SU-DHL-6 (cell line): ENCODE data around the gene ADCY3.

Experiments
- H2AFZ ChIP-seq: fragments of 200-600 bp; sonication (generic); 2 replicates; pipeline ENCODE4 v1.6.1; 2014; ENCODE audit warnings: low read depth, mild to moderate bottlenecking, moderate library complexity, mixed read lengths, antibody characterized with exemption, low read length; ENCODE audit not compliant: severe bottlenecking
- H3F3A ChIP-seq: fragments of 200-600 bp; shearing (Covaris generic); 2 replicates; pipeline ENCODE4 v1.6.0; 2016; ENCODE audit warnings: antibody characterized with exemption, mild to moderate bottlenecking; ENCODE audit not compliant: insufficient read depth
- H3K27ac ChIP-seq: fragments of 200-600 bp; sonication (generic); 2 replicates; pipeline ENCODE4 v1.5.1; 2016; ENCODE audit warnings: low read depth, mild to moderate bottlenecking, low read length, moderate library complexity, mixed read lengths
- H3K27me3 ChIP-seq: fragments of 200-600 bp; sonication (generic), shearing (Covaris generic); 2 replicates; pipeline ENCODE4 v1.6.0; 2014; ENCODE audit warnings: mild to moderate bottlenecking, low read length
- H3K36me3 ChIP-seq: fragments of 200-600 bp; sonication (generic); 2 replicates; pipeline ENCODE4 v1.6.1; 2014; ENCODE audit warnings: mild to moderate bottlenecking, low read length, mixed read lengths
- H3K4me2 ChIP-seq: fragments of 300-600, 200-600 bp; shearing (Covaris generic), sonication (generic); 2 replicates; pipeline ENCODE4 v1.6.0; 2014; ENCODE audit warnings: low read length, low read depth, mild to moderate bottlenecking; ENCODE audit not compliant: poor library complexity, severe bottlenecking
- H3K4me3 ChIP-seq: fragments of 200-600 bp; sonication (generic); 2 replicates; pipeline ENCODE4 v1.5.1; 2014; ENCODE audit warnings: antibody characterized with exemption, low read length, mild to moderate bottlenecking, mixed read lengths; ENCODE audit not compliant: insufficient read depth, poor library complexity, severe bottlenecking
- H3K79me2 ChIP-seq: fragments of 200-600 bp; sonication (generic); 2 replicates; pipeline ENCODE4 v1.6.1; 2014; ENCODE audit warnings: mild to moderate bottlenecking, low read length, moderate library complexity; ENCODE audit not compliant: insufficient read depth
- H3K9ac ChIP-seq: fragments of 200-600 bp; sonication (generic); 2 replicates; pipeline ENCODE4 v1.7.0; 2014; ENCODE audit warnings: mild to moderate bottlenecking, low read length
- H3K9me2 ChIP-seq: fragments of 200-600 bp; sonication (generic); replicated peaks from 2 replicates; pipeline ENCODE4 v1.6.1; 2014; ENCODE audit warnings: low read length; ENCODE audit not compliant: insufficient read depth
- H3K9me3 ChIP-seq: fragments of 200-600 bp; sonication (generic); 2 replicates; pipeline ENCODE4 v1.6.1; 2014; ENCODE audit warnings: low read length, mixed read lengths; ENCODE audit not compliant: insufficient read depth
- H4K20me1 ChIP-seq: fragments of 200-600 bp; sonication (generic); 2 replicates; pipeline ENCODE4 v1.6.1; 2014; ENCODE audit warnings: low read depth, mild to moderate bottlenecking, antibody characterized with exemption, low read length, moderate library complexity, mixed read lengths
- EZH2phosphoT487 ChIP-seq: fragments of 200-600 bp; sonication (generic), shearing (Covaris generic); conservative IDR thresholded peaks from 2 replicates; pipeline ENCODE4 v1.6.1; 2018; ENCODE audit warnings: mild to moderate bottlenecking, antibody characterized with exemption, low read length, moderate library complexity, mixed read lengths
- TF ChIP-seq, protein P1 (sequence below): fragments of 200-600 bp; sonication (generic); IDR thresholded peaks from one replicate; pipeline ENCODE4 v1.5.1; 2017; ENCODE audit warnings: antibody characterized with exemption, mild to moderate bottlenecking, low read length, moderate library complexity; ENCODE audit not compliant: insufficient read depth, poor library complexity, severe bottlenecking

Gene ADCY3

DNA sequence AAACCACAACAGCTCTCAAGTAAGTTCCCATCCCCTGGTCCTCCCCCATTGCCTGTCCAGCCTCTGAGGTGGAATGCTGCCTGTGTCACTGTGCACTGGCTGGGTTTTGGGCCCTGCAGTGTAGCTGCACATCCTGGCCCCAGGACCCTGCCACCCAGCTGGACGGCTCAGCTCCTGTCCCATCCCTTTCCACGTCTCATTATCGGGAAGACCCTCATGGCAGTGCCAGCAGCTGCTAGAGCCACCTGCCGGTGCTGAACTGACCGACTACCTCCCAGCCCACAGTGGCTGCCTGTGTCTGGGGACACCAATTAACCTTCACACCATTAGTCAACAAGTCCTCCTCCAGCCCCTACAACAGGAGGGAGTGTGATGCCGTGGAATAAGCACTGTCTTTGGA is 31.9 kb downstream of the ADCY3 start:
- no peak overlapping the region for H3K4me2 ChIP-seq
- no peak for TF ChIP-seq EZH2phosphoT487
- no peak overlapping the region for H3K9ac ChIP-seq
- H3K36me3 ChIP-seq, result no peaks in the 10 kb centered on the region
- H3K9me2 ChIP-seq, result no peaks in the 10 kb centered on the region
- no peak overlapping the region for H3K27ac ChIP-seq
- H3K79me2 ChIP-seq, result peaks cover 3% of the 10 kb centered on the region; the same call in 1 of the 2 replicates
- H3K27me3 ChIP-seq, result no peaks in the 10 kb centered on the region
- no peaks in the 10 kb centered on the region for H3K9me3 ChIP-seq
- no peaks in the 10 kb centered on the region for H4K20me1 ChIP-seq
- no peak overlapping the region for H2AFZ ChIP-seq
- H3K4me3 ChIP-seq, result no peak overlapping the region
- no peaks in the 10 kb centered on the region for H3F3A ChIP-seq

DNA sequence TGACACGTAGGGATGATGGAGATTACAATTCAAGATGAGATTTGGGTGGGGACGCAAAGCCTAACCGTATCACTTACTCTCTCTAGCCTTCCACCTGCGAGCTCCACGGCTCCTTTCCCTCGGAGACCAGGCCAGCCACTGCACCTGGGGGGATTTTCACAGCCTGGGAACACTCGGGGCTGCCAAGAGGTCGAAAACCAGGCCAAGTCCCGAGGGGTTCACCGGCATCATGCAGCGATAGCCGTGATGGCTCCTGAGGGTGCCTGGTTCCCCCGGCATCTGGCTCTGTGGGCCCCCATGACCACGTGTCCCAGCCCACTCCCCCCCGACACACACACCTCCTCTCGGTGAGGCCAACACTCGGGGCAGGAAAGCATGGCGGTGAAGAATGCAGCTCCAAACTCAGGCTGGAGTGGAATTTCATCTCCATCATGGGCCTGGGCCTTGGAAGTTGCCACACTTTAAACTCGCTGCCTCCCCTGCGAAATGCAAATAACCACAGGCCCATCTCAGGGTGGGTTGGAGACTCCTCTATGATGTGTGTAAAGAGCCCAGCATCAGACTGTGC is 32.6 kb downstream of the ADCY3 start:
- Histone ChIP-seq H3K9me2 (no peaks in the 10 kb centered on the region), H3K27ac (no peak overlapping the region), H2AFZ (no peak overlapping the region), H3K27me3 (no peaks in the 10 kb centered on the region), H3K36me3 (no peaks in the 10 kb centered on the region), H3K4me3 (no peak overlapping the region), H4K20me1 (no peaks in the 10 kb centered on the region), H3K9ac (no peak overlapping the region), H3F3A (no peaks in the 10 kb centered on the region), H3K9me3 (no peaks in the 10 kb centered on the region), H3K79me2 (peaks cover 3% of the 10 kb centered on the region; the same call in 1 of the 2 replicates), H3K4me2 (no peak overlapping the region)
- TF ChIP-seq, protein P1, sequence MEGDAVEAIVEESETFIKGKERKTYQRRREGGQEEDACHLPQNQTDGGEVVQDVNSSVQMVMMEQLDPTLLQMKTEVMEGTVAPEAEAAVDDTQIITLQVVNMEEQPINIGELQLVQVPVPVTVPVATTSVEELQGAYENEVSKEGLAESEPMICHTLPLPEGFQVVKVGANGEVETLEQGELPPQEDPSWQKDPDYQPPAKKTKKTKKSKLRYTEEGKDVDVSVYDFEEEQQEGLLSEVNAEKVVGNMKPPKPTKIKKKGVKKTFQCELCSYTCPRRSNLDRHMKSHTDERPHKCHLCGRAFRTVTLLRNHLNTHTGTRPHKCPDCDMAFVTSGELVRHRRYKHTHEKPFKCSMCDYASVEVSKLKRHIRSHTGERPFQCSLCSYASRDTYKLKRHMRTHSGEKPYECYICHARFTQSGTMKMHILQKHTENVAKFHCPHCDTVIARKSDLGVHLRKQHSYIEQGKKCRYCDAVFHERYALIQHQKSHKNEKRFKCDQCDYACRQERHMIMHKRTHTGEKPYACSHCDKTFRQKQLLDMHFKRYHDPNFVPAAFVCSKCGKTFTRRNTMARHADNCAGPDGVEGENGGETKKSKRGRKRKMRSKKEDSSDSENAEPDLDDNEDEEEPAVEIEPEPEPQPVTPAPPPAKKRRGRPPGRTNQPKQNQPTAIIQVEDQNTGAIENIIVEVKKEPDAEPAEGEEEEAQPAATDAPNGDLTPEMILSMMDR, result no peak
- no peak for TF ChIP-seq EZH2phosphoT487

DNA sequence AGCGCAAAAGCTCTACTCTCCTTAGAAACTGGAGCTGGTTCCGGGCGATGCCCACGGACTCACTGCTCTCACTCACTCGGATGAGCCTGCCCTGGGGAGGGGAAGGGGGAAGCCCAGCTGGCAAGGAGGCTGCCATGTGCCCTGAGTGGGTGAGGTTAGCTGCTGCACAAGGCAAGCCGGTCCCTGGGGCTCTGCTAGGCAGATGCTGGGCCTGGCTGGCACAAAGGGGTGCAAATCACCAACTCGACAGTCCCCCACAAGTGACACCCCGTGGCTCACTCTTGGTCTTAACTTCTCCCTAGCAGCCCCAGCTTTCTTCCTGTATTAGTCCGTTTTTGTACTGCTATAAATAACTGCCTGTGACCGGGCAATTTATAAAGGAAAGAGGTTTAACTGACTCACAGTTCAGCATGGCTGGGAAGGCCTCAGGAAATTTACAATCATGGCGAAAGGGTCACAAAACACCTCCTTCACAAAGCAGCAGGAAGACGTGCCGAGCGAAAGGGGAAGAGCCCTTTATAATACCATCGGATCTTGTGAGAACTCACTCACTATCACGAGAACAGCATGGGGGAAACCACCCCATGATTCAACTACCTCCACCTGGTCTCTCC is 33.2 kb downstream of the ADCY3 start:
- peaks cover 3% of the 10 kb centered on the region; the same call in 1 of the 2 replicates for H3K79me2 ChIP-seq
- no peaks in the 10 kb centered on the region for H3K27me3 ChIP-seq
- H3K9me2 ChIP-seq, result no peaks in the 10 kb centered on the region
- H3K27ac ChIP-seq, result no peak overlapping the region
- H3K9ac ChIP-seq, result no peak overlapping the region
- H4K20me1 ChIP-seq, result no peaks in the 10 kb centered on the region
- H3K4me2 ChIP-seq, result no peak overlapping the region
- TF ChIP-seq EZH2phosphoT487, result no peak
- TF ChIP-seq, protein P1, result no peak
- H3F3A ChIP-seq, result no peaks in the 10 kb centered on the region
- H3K9me3 ChIP-seq, result no peaks in the 10 kb centered on the region
- no peaks in the 10 kb centered on the region for H3K36me3 ChIP-seq
- no peak overlapping the region for H3K4me3 ChIP-seq
- H2AFZ ChIP-seq, result no peak overlapping the region

DNA sequence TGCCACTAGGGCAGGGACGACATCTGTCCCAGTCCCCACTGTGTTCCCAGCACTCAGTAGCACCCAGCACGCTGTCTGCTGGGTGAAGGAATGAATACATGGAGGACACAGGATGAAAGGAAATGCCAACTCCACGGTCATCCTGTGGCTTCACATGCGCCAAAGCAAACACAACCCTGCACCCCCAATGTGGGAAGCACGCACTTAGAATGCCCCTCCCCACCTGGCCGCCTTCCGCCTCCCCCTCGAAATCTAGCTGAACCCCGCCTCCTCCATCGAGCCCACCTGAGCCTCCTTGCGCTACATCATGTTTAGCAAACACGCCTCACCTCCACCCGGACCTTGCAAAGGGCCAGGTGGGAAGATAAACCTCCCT is 33.9 kb downstream of the ADCY3 start:
- H3K79me2 ChIP-seq, result peaks cover 3% of the 10 kb centered on the region

More for the DNA sequence above, 33.9 kb downstream of the ADCY3 start:
- no peaks in the 10 kb centered on the region for H3F3A ChIP-seq
- H4K20me1 ChIP-seq, result no peaks in the 10 kb centered on the region; the same call in 1 of the 2 replicates
- no peak overlapping the region for H2AFZ ChIP-seq
- H3K27me3 ChIP-seq, result no peaks in the 10 kb centered on the region
- H3K36me3 ChIP-seq, result no peaks in the 10 kb centered on the region
- no peak overlapping the region for H3K4me2 ChIP-seq
- no peak overlapping the region for H3K9ac ChIP-seq
- H3K4me3 ChIP-seq, result no peak overlapping the region
- H3K27ac ChIP-seq, result no peak overlapping the region
- H3K9me2 ChIP-seq, result no peaks in the 10 kb centered on the region
- H3K9me3 ChIP-seq, result no peaks in the 10 kb centered on the region
- TF ChIP-seq, protein P1, result no peak
- TF ChIP-seq EZH2phosphoT487, result no peak
